CD4-positive, alpha-beta T cell (primary cell): Measurements from ENCODE around the gene COPZ1. TPM values are rescaled to one million over a fixed set of nuclear protein-coding genes. Genes with fewer than 3 reads are reported as not detected.

Source experiments
- ATAC-seq: fragments of 200-7000 bp; cut with Tn5 transposase; one replicate; pipeline ENCODE4 v1.10.0; 2022; ENCODE audit warnings: mild to moderate bottlenecking; ENCODE audit not compliant: poor library complexity
- CTCF ChIA-PET: fragments of 350-600 bp; sonication (Branson Sonifier 250); formaldehyde crosslinking; loops from one replicate; lab custom pipeline; 2021; ENCODE audit warnings: antibody characterized with exemption, inconsistent platforms; lab: Charles Lee
- POLR2A ChIA-PET: fragments of 350-600 bp; sonication (Branson Sonifier 250); formaldehyde crosslinking; loops from one replicate; lab custom pipeline; 2021; ENCODE audit warnings: antibody characterized with exemption, inconsistent platforms; lab: Charles Lee
- DNase-seq, 14 experiments: peaks; one replicate each; pipeline ENCODE4 v3.0.0-alpha.2; 2013 to 2020; ENCODE audit warnings: mixed read lengths in 2 of 14
- H3K27ac ChIP-seq, 2 donors: one replicate each; pipeline versions ENCODE4 v1.5.1 to v1.7.0; 2013; ENCODE audit warnings: low read length in 2 of 2, low read depth in 1 of 2, mild to moderate bottlenecking in 1 of 2
- H3K27me3 ChIP-seq, 2 experiments: 1 replicate in 1 of 2; 2 replicates in 1 of 2; pipeline versions ENCODE4 v1.6.1 to v1.7.0; 2013; ENCODE audit warnings: low read length in 2 of 2, control low read depth in 1 of 2, mild to moderate bottlenecking in 1 of 2, moderate library complexity in 1 of 2; ENCODE audit not compliant: insufficient read depth in 2 of 2, control insufficient read depth in 1 of 2
- H3K36me3 ChIP-seq: one replicate; pipeline ENCODE4 v1.6.1; 2013; ENCODE audit warnings: low read length, control low read depth; ENCODE audit not compliant: insufficient read depth
- H3K4me1 ChIP-seq: one replicate; pipeline ENCODE4 v1.6.1; 2013; ENCODE audit warnings: low read length, control low read depth; ENCODE audit not compliant: insufficient read depth
- H3K4me3 ChIP-seq: one replicate; pipeline ENCODE4 v1.5.1; 2013; ENCODE audit warnings: mild to moderate bottlenecking, low read length, moderate library complexity
- H3K9me3 ChIP-seq, 2 experiments: 1 replicate in 1 of 2; 2 replicates in 1 of 2; pipeline versions ENCODE4 v1.6.1 to v1.7.0; 2013; ENCODE audit warnings: low read length in 2 of 2, mild to moderate bottlenecking in 2 of 2, control low read depth in 1 of 2, moderate library complexity in 1 of 2; ENCODE audit not compliant: control insufficient read depth in 1 of 2, insufficient read depth in 1 of 2
- H3K27ac Mint-ChIP-seq: one replicate; pipeline ENCODE4 v1.8.0; 2020; ENCODE audit warnings: mixed read lengths
- H3K27me3 Mint-ChIP-seq: one replicate; pipeline ENCODE4 v1.8.0; 2021; ENCODE audit warnings: mixed read lengths
- H3K36me3 Mint-ChIP-seq: one replicate; pipeline ENCODE4 v1.8.0; 2021; ENCODE audit warnings: low read depth, mixed read lengths
- H3K4me1 Mint-ChIP-seq: one replicate; pipeline ENCODE4 v1.8.0; 2021; ENCODE audit warnings: low read depth, mixed read lengths
- H3K4me3 Mint-ChIP-seq: one replicate; pipeline ENCODE4 v1.8.0; 2020; ENCODE audit warnings: mild to moderate bottlenecking, mixed read lengths
- H3K9me3 Mint-ChIP-seq: one replicate; pipeline ENCODE4 v1.8.0; 2020; ENCODE audit warnings: mixed read lengths
- intact Hi-C, 2 experiments: fragments of 100-400 bp; cut with DNase I in 1 of 2; cut with micrococcal nuclease in 1 of 2; formaldehyde crosslinking; loops; one replicate each; pipeline versions ENCODE4 v1.15.1 to v1.9.0; 2023 to 2025; cut with DNase I, micrococcal nuclease
- total RNA-seq, 174 experiments: library from RNA in 2 of 174; stranded (reverse) in 2 of 174; gene quantifications; one replicate each; pipeline ENCODE4 v1.2.3 and lab custom pipeline; 2021 to 2026
- TF ChIP-seq, protein P1 (sequence below): fragments of 200-600 bp; IDR thresholded peaks from one replicate; pipeline ENCODE4 v1.8.0; 2022; ENCODE audit warnings: antibody characterized with exemption, mild to moderate bottlenecking

Gene COPZ1
- total RNA-seq, 2 experiments from 2014 or later = 31.2 to 33.9 TPM

GRCh38 chr12:54375259-54375579 lies 50.3 kb downstream of the COPZ1 start:
- CTCF ChIA-PET = no interaction called here
- H3K4me1 Mint-ChIP-seq = peaks cover 17% of the 10 kb centered on the region
- no peaks in the 10 kb centered on the region for H3K9me3 ChIP-seq
- H3K27me3 Mint-ChIP-seq = no peaks in the 10 kb centered on the region
- ATAC-seq = no peak
- H3K4me1 ChIP-seq = peaks cover 16% of the 10 kb centered on the region
- no peak for DNase-seq
- H3K36me3 ChIP-seq = no peaks in the 10 kb centered on the region
- no peak overlapping the region for H3K27ac ChIP-seq
- no peaks in the 10 kb centered on the region for H3K36me3 Mint-ChIP-seq
- no peak overlapping the region for H3K4me3 Mint-ChIP-seq
- TF ChIP-seq, protein P1, sequence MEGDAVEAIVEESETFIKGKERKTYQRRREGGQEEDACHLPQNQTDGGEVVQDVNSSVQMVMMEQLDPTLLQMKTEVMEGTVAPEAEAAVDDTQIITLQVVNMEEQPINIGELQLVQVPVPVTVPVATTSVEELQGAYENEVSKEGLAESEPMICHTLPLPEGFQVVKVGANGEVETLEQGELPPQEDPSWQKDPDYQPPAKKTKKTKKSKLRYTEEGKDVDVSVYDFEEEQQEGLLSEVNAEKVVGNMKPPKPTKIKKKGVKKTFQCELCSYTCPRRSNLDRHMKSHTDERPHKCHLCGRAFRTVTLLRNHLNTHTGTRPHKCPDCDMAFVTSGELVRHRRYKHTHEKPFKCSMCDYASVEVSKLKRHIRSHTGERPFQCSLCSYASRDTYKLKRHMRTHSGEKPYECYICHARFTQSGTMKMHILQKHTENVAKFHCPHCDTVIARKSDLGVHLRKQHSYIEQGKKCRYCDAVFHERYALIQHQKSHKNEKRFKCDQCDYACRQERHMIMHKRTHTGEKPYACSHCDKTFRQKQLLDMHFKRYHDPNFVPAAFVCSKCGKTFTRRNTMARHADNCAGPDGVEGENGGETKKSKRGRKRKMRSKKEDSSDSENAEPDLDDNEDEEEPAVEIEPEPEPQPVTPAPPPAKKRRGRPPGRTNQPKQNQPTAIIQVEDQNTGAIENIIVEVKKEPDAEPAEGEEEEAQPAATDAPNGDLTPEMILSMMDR = no peak
- POLR2A ChIA-PET = no interaction called here
- no peak overlapping the region for H3K4me3 ChIP-seq
- no peak overlapping the region for H3K27ac Mint-ChIP-seq
- H3K27me3 ChIP-seq = no peaks in the 10 kb centered on the region
- H3K9me3 Mint-ChIP-seq = no peaks in the 10 kb centered on the region
- intact Hi-C loops = no loop called here

DNA sequence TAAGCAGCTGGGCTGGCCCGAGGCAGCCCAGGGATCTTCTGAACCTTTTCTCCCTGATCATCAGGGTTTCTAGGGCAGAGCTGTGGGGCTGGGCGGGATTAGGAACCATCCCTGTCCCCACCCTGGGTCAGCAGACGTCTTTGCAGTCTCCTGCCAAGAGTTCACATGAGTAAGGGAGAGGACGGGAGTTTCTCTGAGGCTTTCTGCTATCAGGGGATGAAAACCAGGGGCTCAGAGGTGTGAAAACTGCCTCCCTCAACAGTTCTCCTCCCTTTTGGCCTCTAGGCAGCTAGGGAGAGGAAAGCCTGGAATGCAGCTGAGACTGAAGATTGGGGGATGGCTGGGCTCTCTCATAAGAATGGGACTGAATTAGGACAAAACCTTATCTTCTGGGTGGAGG lies 51.7 kb downstream of the COPZ1 start:
- DNase-seq (no peak), ATAC-seq (no peak)
- Histone ChIP-seq H3K36me3 (no peaks in the 10 kb centered on the region), H3K27ac (no peak overlapping the region), H3K4me3 (no peak overlapping the region), H3K4me1 (peaks cover 14% of the 10 kb centered on the region), H3K9me3 (no peaks in the 10 kb centered on the region), H3K27me3 (no peaks in the 10 kb centered on the region)
- Mint-ChIP-seq H3K27me3 (no peaks in the 10 kb centered on the region), H3K36me3 (no peaks in the 10 kb centered on the region), H3K4me1 (peaks cover 17% of the 10 kb centered on the region), H3K9me3 (no peaks in the 10 kb centered on the region), H3K4me3 (no peak overlapping the region), H3K27ac (no peak overlapping the region)
- POLR2A ChIA-PET = no interaction called here
- CTCF ChIA-PET = no interaction called here
- intact Hi-C loops = no loop called here
- TF ChIP-seq, protein P1 = no peak

- Mint-ChIP-seq H3K27ac (no peak overlapping the region), H3K36me3 (no peaks in the 10 kb centered on the region), H3K4me1 (peaks cover 14% of the 10 kb centered on the region), H3K27me3 (no peaks in the 10 kb centered on the region), H3K9me3 (no peaks in the 10 kb centered on the region), H3K4me3 (no peak overlapping the region)
- no peak for DNase-seq
- Histone ChIP-seq H3K27me3 (no peaks in the 10 kb centered on the region), H3K36me3 (no peaks in the 10 kb centered on the region), H3K9me3 (no peaks in the 10 kb centered on the region), H3K4me3 (no peak overlapping the region), H3K27ac (no peak overlapping the region), H3K4me1 (peaks cover 10% of the 10 kb centered on the region)
- ChIA-PET POLR2A (no interaction called here), CTCF (no interaction called here)
- intact Hi-C loops = no loop called here
- no peak for ATAC-seq
- TF ChIP-seq, protein P1 = no peak
Measured at GRCh38 chr12:54377007-54377406, 52.1 kb downstream of the COPZ1 start.
